K562 (cell line): ENCODE measurements around the gene TSPAN15. TPM values are rescaled to one million over a fixed set of nuclear protein-coding genes. Genes with fewer than 3 reads are reported as not detected.

ENCODE experiments used
- ATAC-seq: fragments of 200-7000 bp; cut with Tn5 transposase; 3 replicates; pipeline ENCODE4 v1.9.1; 2020; ENCODE audit warnings: moderate library complexity
- BruUV-seq: library from RNA; stranded (reverse); fragments of 400-500 nt; replicated peaks from 2 replicates; lab custom pipeline; 2021; lab: Mats Ljungman, UMichigan
- CTCF ChIA-PET: fragments of 300-600 bp; formaldehyde crosslinking; extraction: SDS; loops from one replicate; lab custom pipeline; 2021; ENCODE audit warnings: low intra/inter-chr PET ratio; lab: Yijun Ruan, JAX
- POLR2A ChIA-PET: fragments of 300-600, 350-650 bp; sonication (Branson Sonifier 250); formaldehyde crosslinking; extraction: SDS; loops from one replicate; lab custom pipeline; 2021; ENCODE audit warnings: antibody characterized with exemption, inconsistent platforms; lab: Yijun Ruan, JAX
- DNase-seq, 4 experiments: peaks; one replicate each; pipeline versions ENCODE4 v3.0.0 to v3.0.0-alpha.2; 2011 to 2018; ENCODE audit warnings: low spot score in 3 of 4, mixed read lengths in 3 of 4; ENCODE audit errors: extremely low read depth in 1 of 4
- FAIRE-seq: peaks from 2 replicates; lab custom pipeline; 2011; peaks lifted over from hg19 to GRCh38; lab: Jason Lieb, UNC
- H2AFZ ChIP-seq: 2 replicates; pipeline ENCODE4 v1.6.0; 2011; ENCODE audit warnings: low read depth, low read length, control low read depth, inconsistent platforms
- H3K27ac ChIP-seq: fragments of 200-600 bp; 3 replicates; pipeline ENCODE4 v1.8.0; 2011; ENCODE audit warnings: low read depth, mild to moderate bottlenecking, control low read depth, inconsistent platforms, low read length, moderate library complexity, mixed read lengths; ENCODE audit errors: extremely low read depth
- H3K27me3 ChIP-seq, 2 experiments: fragments of 300-600 bp in 1 of 2; 2 replicates in 1 of 2; 3 replicates in 1 of 2; pipeline versions ENCODE4 v1.6.0 to v1.8.0; 2011; ENCODE audit warnings: inconsistent platforms in 2 of 2, low read length in 2 of 2, mild to moderate bottlenecking in 1 of 2, mixed read lengths in 1 of 2, moderate library complexity in 1 of 2; ENCODE audit not compliant: control insufficient read depth in 2 of 2, insufficient read depth in 2 of 2
- H3K36me3 ChIP-seq: fragments of 300-600 bp; 3 replicates; pipeline ENCODE4 v1.8.0; 2011; ENCODE audit warnings: mild to moderate bottlenecking, low read length, inconsistent platforms; ENCODE audit not compliant: control insufficient read depth, insufficient read depth
- H3K4me1 ChIP-seq, 2 experiments: fragments of 200-600 bp in 1 of 2; replicated peaks in 1 of 2; 2 replicates in 1 of 2; 3 replicates in 1 of 2; pipeline versions ENCODE4 v1.5.1 to v1.8.0; 2011; ENCODE audit warnings: inconsistent platforms in 2 of 2, low read length in 2 of 2, mild to moderate bottlenecking in 1 of 2, mixed read lengths in 1 of 2, moderate library complexity in 1 of 2; ENCODE audit not compliant: control insufficient read depth in 2 of 2, insufficient read depth in 2 of 2
- H3K4me2 ChIP-seq: 2 replicates; pipeline ENCODE4 v1.6.1; 2011; ENCODE audit warnings: low read length, control low read depth, inconsistent platforms, mixed read lengths; ENCODE audit not compliant: insufficient read depth
- H3K4me3 ChIP-seq: fragments of 200-600 bp; sonication (generic), shearing (Covaris generic); 2 replicates; pipeline ENCODE4 v1.5.1; 2016; ENCODE audit warnings: control low read depth, inconsistent platforms
- H3K79me2 ChIP-seq: fragments of 200-600 bp; 3 replicates; pipeline ENCODE4 v1.8.0; 2011; ENCODE audit warnings: low read length, inconsistent platforms; ENCODE audit not compliant: control insufficient read depth, insufficient read depth
- H3K9ac ChIP-seq, 2 experiments: 2 replicates each; pipeline versions ENCODE4 v1.6.0 to v1.6.1; 2011; ENCODE audit warnings: low read depth in 2 of 2, low read length in 2 of 2, control low read depth in 1 of 2, inconsistent platforms in 1 of 2, mild to moderate bottlenecking in 1 of 2, mixed read lengths in 1 of 2; ENCODE audit not compliant: insufficient read depth in 1 of 2
- H3K9me1 ChIP-seq: one replicate; pipeline ENCODE4 v1.6.0; 2011; ENCODE audit warnings: inconsistent platforms, mild to moderate bottlenecking, low read length, moderate library complexity; ENCODE audit not compliant: control insufficient read depth, insufficient read depth
- H3K9me3 ChIP-seq: replicated peaks from 2 replicates; pipeline ENCODE4 v1.5.1; 2011; ENCODE audit warnings: low read depth, low read length, inconsistent platforms; ENCODE audit not compliant: control insufficient read depth, insufficient read depth
- H4K20me1 ChIP-seq: replicated peaks from 2 replicates; pipeline ENCODE4 v1.6.1; 2011; ENCODE audit warnings: low read length, inconsistent platforms, mixed read lengths; ENCODE audit not compliant: control insufficient read depth, insufficient read depth
- ADNP ChIP-seq: fragments of 200-800 bp; sonication (Bioruptor generic); IDR thresholded peaks from 2 replicates; pipeline ENCODE4 v1.6.1; 2016; ENCODE audit warnings: missing genetic modification characterization, missing compliant biosample characterization
- BCOR ChIP-seq: fragments of 450-650 bp; IDR thresholded peaks from 2 replicates; pipeline ENCODE4 v1.6.1; 2016
- ESRRA ChIP-seq: fragments of 450-650 bp; IDR thresholded peaks from 2 replicates; pipeline ENCODE4 v1.6.1; 2014; ENCODE audit warnings: low read depth, mild to moderate bottlenecking, moderate library complexity, borderline replicate concordance
- KDM1A ChIP-seq, 2 experiments: fragments of 450-650 bp; IDR thresholded peaks; 2 replicates each; pipeline ENCODE4 v1.6.1; 2016; ENCODE audit warnings: mild to moderate bottlenecking in 2 of 2
- MCM3 ChIP-seq: fragments of 450-650 bp; IDR thresholded peaks from 2 replicates; pipeline ENCODE4 v1.6.1; 2016
- RB1 ChIP-seq: fragments of 450-650 bp; IDR thresholded peaks from 2 replicates; pipeline ENCODE4 v1.6.1; 2017; ENCODE audit warnings: low read depth, mild to moderate bottlenecking
- RBM25 ChIP-seq: fragments of 200-400 bp; formaldehyde crosslinking; IDR thresholded peaks from 2 replicates; pipeline ENCODE4 v1.6.1; 2018; ENCODE audit warnings: low read length, low read depth, moderate library complexity; ENCODE audit not compliant: severe bottlenecking
- SRSF9 ChIP-seq: fragments of 200-400 bp; formaldehyde crosslinking; IDR thresholded peaks from 2 replicates; pipeline ENCODE4 v1.6.1; 2017; ENCODE audit warnings: low read depth, low read length, borderline replicate concordance
- ZBTB12 ChIP-seq: fragments of 250-450 bp; sonication (Bioruptor Pico); IDR thresholded peaks from 2 replicates; pipeline ENCODE4 v1.4.0; 2020
- ZFP36 ChIP-seq: fragments of 150-350 bp; IDR thresholded peaks from 2 replicates; pipeline ENCODE4 v1.6.1; 2018; ENCODE audit warnings: low read length, low read depth; ENCODE audit not compliant: partially characterized antibody
- ZNF217 ChIP-seq: sonication (generic); formaldehyde crosslinking; IDR thresholded peaks from 2 replicates; pipeline ENCODE4 v1.8.0; 2022; ENCODE audit warnings: mild to moderate bottlenecking, missing genetic modification reagents
- ZNF644 ChIP-seq: fragments of 200-800 bp; sonication (Bioruptor generic); IDR thresholded peaks from 2 replicates; pipeline ENCODE4 v1.6.1; 2016; ENCODE audit warnings: low read depth, missing genetic modification characterization, missing compliant biosample characterization
- WGBS: fragments of 100-300 bp; shearing (Covaris generic); methylation state at CpG from one replicate; pipeline ENCODE4 v1.1.6; 2016; ENCODE audit warnings: low coverage, mixed read lengths; ENCODE audit not compliant: insufficient coverage; ENCODE audit errors: missing lambda C conversion rate; 5-methylcytosine and 5-hydroxymethylcytosine counted together
- in situ Hi-C: fragments of 300-500 bp; cut with MboI; formaldehyde crosslinking; loops from 4 replicates; pipeline ENCODE4 v1.15.0; 2018; ENCODE audit warnings: inconsistent platforms, mixed read lengths
- intact Hi-C: fragments of 100-400 bp; cut with micrococcal nuclease; formaldehyde crosslinking; loops from 2 replicates; pipeline ENCODE4 v1.14.2; 2022
- polyA plus RNA-seq, 8 experiments: library from polyadenylated mRNA; depleted of rRNA in 4 of 8; stranded (reverse) in 5 of 8; unstranded in 3 of 8; fragments of >200 nt; fragmentation: Nextera tagmentation in 2 of 8; fragmentation: Illumina TruSeq in 1 of 8; extraction: Ambion mirVana in 2 of 8; extraction: Trizol in 1 of 8; gene quantifications; 2 replicates each; pipeline versions ENCODE4 v1.2.1 to v1.2.3, GENCODE V29; 2011 to 2014; ENCODE audit warnings: inconsistent platforms in 1 of 8, missing spikeins in 1 of 8
- total RNA-seq, 7 experiments: library from RNA; depleted of rRNA in 6 of 7; stranded (reverse); fragments of >200 nt in 6 of 7; fragmentation: Illumina TruSeq in 2 of 7; extraction: Trizol in 2 of 7; gene quantifications; 2 replicates each; pipeline versions ENCODE4 v1.2.1 to v1.2.3, GENCODE V29; 2011 to 2021; ENCODE audit warnings: low replicate concordance in 1 of 7

Gene TSPAN15
- total and polyA plus RNA-seq, 9 of the 15 experiments (the other 6 are each of a cell fraction or from before 2014, with no cell fraction given) = 0.33 to 1.0 (median 0.45) TPM; not detected in 2

DNA sequence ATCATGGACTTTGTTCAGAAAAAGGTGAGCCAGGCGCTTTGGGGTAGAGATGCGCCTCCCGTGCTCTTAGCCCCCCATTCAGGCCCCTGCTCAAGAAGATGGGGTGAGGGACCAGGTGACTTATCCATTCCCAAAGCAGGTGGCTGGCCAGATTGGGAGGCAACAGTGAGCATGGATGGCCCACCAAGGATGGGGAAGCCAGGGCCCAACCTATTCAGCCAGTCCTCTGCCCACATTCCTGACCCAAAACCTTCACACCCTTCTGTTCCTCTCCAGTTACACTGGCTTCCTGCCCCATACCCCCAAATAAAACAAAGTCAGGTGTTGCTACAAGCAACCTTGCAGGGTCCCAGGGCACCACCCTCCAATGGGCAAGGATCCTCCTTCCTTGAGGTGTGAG, 44.4 kb downstream of the TSPAN15 start (continued):
- no peak for TF ChIP-seq ZBTB12 (CRISPR knock-in tag)
- no peak for TF ChIP-seq ZNF644
- TF ChIP-seq SRSF9 = no peak
- TF ChIP-seq MCM3 = no peak

GRCh38 chr10:69496352-69497230, 45.3 kb downstream of the TSPAN15 start:
- no TSS peak for BruUV-seq

More at GRCh38 chr10:69496352-69497230, 45.3 kb downstream of the TSPAN15 start:
- FAIRE-seq (no peak), DNase-seq (no peak), ATAC-seq (no peak)
- CTCF ChIA-PET = no interaction called here
- Histone ChIP-seq H3K9me1 (no peaks in the 10 kb centered on the region), H3K27me3 (peaks cover 24 to 80% of the 10 kb centered on the region in 2 experiments), H3K4me3 (no peak overlapping the region), H3K4me2 (no peak overlapping the region), H3K36me3 (no peaks in the 10 kb centered on the region), H3K79me2 (no peaks in the 10 kb centered on the region), H3K4me1 (no peaks in the 10 kb centered on the region; a peak in 1 of 5 replicates), H2AFZ (no peak overlapping the region), H4K20me1 (peaks cover 12% of the 10 kb centered on the region), H3K9ac (no peak overlapping the region), H3K27ac (no peak overlapping the region), H3K9me3 (no peaks in the 10 kb centered on the region)
- TF ChIP-seq ZFP36 (peak; percentile 87), RB1 (no peak), RBM25 (peak; percentile 80), ZNF217 (CRISPR knock-in tag) (no peak), KDM1A (IDR thresholded peaks at IDR 0.05) (peak; percentile 13 to 43; a peak in 1 of 4 replicates), ADNP (tag) (0 out of 2 replicates have a peak, but pooled peaks have one; percentile 37), ESRRA (peak; percentile 25; the same call in 1 of the 2 replicates), BCOR (peak; percentile 86)
- intact Hi-C loops (no loop called here), in situ Hi-C loops (no loop called here)
- POLR2A ChIA-PET = interaction anchor here (0.6 to 0.7 kb wide), 2 partner anchors 11 to 14 kb away, joined by 3 read pairs; no protein-coding TSS in a partner anchor
- 3% methylated on average over 6 of the region's 6 CpGs for WGBS
